HG03558 (cell line): ENCODE measurements around the gene CDK5.
"Not testable (repeated sequence)": the region's sequence is repeated elsewhere in the genome, so short reads cannot be mapped to it uniquely, and the experiment has no call there.

Source experiments
- ATAC-seq: cut with Tn5 transposase; IDR thresholded peaks from one replicate; pipeline ENCODE4 v1.9.1; 2021; ENCODE audit warnings: moderate number of reproducible peaks; ENCODE audit not compliant: unreplicated experiment; ENCODE audit errors: extremely low read depth

Gene CDK5

DNA sequence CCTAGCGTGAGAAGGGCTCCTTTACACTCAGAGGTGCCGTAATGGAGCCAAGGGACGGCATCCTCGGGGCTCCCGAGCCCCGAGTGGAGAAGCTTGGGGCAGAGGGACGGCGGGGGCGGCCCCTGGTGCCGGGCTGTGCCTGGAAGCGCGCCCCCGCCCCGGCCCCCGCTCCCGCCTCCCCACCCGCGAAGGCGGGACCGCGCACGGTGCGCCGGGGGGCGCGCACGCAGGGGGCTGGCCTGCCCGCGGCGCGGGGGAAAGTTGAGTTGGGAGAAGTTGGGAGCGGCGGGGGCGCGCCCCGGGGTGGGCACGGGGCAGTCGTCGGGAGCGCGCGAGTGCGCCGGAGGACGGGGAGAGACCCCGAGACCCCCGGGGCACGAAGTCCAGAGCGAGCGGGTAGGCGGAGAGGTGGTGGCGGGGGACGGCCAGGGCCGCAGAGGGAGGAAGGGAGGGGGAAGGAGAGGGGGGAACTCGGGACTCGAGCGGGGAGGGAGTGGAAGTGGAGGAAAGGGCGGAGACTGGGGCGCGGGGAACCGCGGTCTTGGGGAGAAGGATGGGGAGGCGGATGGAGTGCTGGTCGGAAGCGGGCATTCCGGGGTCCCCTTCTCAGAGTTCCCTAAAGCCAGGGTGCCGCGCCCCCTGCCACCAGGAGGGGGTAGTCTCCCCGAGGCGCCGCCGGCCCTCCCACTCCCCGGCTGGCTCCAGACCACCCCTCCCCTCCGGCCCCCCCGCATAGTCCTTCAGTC is 1.8 kb upstream of the CDK5 start, which contains the start of gene SLC4A2:
SLC4A2 (plus strand) TSS at position 223 of the 746 bp plus-strand sequence. CDS start 2,399 bp downstream, outside the sequence.
- no peak for ATAC-seq

DNA sequence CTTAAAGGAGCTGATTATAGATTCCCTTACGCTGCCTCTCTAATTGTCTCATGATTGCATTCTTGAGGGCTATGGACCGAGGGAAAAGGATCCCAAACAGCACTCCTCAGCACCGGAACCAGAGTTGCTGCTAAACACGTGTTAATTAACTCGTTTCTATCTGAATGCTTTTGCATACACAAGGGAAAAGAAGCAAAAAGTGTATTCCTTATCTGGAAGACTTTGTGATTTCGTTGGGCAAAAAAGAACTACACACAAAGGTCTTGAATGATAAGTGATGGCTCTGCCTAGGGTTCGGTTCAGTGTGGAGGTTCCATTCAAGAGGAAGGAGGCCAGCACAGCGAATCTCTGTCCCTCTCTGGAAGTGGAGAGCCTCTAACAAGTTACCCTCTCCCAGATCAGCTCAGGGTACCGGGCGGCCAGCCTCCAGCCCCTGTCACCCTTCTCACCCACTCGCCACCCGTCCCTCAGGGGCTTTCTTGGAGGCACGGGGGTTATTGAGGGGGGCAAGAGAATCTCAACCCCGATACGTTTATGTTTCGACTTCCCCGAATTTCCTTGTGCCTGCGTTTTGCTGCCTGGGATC is 1.2 kb upstream of the CDK5 start:
- ATAC-seq, result no peak

DNA sequence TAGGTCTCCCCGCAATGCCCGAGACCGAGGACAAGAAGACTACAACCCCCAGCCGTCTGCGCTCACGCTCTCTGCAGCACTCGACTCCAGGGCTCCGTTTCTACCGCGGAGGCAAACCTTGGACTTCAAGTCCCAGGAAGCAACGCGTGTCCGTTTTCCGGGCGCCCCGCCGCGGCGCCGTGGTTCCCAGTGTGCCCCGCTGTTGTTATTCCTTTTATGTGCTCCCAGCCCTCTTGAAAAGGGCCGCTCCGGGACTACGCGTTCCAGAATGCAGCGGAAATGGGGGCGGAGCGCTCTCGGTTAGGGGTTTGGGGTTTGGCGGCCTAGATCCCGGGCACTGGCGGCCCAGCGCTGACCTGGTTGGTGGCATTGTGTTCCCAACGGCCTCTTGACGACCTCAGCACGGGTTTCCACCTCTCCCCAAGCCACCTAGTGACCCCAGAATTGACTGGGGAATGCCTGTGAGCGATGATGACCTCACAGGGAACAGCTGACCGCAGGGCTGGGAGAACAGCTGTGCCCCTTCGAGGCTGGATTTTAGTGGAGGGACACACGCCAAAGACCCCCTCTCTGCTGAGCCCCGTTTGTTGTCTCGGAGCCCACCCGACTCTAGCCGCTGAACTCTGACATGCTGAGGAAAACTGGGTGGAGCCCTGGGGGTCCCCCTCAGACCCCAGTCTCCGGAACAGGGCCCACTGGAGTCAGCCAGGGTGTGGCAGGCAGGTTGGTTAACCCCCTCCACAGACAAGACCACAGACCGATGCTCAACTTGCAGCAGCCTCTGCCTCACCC is 488 bp upstream of the CDK5 start:
- ATAC-seq, result peak; percentile 76

DNA sequence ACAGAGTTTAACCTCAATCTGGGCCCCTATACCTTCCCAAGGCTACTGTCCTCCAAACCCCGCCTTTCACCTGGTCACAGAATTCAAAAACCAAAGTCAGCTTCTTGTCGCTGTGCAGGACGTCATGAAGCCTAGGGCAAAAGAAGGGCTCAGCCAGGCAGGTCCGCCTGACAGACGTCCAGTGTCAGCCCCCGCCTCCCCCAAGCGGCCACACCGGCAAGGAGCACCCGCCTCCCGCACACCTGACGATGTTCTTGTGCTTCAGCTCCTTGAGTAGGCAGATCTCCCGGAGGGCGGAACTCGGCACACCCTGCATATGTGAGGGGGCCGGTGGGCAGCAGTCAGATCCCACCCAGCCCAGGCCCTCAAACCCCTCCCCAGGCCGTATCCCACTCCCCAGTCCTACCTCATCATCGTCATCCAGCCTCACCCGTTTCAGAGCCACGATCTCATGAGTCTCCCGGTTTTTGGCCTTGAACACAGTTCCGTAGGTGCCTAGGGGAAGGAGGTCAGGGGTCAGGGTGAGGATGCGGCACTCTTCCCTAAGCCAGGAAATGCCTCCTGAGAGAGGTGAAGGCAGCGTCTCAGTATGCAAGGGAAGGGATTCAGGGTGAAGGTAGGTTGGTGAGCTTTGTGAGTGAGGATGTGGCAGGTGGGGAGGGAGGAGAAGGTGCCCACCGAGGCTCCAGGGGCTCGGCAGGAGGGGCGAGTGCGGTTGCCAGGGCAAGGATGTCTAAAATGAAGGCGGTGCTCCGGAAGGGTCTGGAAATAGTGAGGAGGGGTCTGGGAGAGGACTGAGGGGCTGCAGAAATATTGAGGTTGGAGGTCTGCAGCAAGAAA is 811 bp downstream of the CDK5 start:
- ATAC-seq, result no peak

DNA sequence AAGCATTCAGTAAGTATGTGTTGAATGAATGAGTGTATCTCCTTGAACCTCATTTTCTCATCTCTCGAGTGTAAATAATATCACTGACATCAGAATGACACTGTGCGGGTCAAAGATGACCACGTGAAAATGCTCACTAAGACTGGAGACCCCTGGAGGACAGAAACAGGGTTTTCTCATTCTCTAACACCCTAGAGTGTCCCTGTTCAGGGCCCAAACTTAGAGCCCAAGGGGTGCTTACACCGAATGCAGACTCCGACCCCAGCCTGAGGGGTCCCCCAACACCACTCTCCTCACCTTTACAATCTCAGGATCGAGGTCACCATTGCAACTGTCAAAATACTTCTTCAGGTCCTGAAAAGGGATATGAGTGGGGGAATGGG is 1.4 kb downstream of the CDK5 start:
- ATAC-seq, result no peak

DNA sequence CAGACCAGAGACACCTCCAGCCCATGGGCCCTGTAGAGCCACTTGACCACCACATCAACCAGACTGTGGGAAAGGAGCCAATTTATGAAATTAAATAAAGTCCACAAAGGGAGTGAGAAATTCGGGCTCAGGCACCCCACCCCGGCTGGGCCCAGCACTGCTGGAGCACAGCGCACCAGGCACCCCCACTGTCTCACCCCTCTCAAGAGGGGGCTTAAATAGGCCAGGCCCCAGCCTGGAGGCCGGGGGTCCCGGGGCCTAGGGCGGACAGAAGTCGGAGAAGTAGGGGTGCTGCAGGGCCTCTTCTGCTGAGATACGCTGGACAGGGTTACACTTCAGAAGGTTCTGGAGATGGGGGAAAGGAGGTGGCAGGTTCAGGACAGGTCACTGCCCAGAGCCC is 3.9 kb downstream of the CDK5 start:
- no peak for ATAC-seq

DNA sequence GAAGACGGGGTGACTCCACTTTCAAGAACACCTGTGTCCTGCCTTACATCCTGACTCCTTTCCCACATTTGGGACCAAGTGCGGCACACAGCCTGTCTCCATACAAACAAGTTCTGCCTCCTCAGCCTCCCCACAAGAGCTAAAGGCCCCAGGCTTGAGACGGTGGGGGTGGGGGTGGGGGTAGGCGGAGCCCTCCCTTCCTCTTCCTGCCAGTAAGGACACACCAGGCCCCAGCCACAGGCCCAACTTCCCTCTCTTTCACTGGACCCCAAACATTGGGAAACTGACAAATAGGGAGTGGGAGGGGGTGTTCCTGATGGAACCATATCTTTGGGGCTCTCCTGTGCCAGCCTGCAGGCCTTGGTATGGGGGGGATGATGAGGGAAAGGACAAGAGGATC is 4.6 kb downstream of the CDK5 start:
- no peak for ATAC-seq

DNA sequence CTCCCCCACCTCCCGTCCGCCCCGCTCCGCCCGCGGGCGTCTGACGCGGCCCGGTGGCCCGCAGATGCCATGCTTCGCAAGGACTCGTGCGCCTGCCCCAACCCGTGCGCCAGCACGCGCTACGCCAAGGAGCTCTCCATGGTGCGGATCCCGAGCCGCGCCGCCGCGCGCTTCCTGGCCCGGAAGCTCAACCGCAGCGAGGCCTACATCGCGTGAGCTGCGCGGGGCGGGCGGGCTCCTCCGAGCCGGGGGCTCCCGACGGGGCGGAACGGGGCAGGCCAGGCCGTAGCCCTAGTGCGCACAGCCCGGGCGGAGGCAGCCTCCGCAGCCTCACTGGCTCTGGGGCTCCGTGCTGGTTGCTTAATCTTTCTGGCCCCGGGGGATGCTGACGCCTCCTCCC is 6.6 kb downstream of the CDK5 start:
- ATAC-seq, result no peak

DNA sequence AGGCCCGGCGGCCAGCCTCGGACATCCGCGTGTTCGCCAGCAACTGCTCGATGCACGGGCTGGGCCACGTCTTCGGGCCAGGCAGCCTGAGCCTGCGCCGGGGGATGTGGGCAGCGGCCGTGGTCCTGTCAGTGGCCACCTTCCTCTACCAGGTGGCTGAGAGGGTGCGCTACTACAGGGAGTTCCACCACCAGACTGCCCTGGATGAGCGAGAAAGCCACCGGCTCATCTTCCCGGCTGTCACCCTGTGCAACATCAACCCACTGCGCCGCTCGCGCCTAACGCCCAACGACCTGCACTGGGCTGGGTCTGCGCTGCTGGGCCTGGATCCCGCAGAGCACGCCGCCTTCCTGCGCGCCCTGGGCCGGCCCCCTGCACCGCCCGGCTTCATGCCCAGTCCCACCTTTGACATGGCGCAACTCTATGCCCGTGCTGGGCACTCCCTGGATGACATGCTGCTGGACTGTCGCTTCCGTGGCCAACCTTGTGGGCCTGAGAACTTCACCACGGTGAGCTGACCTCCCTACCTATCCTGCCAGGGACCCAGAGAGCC is 8.7 kb downstream of the CDK5 start:
- no peak for ATAC-seq

DNA sequence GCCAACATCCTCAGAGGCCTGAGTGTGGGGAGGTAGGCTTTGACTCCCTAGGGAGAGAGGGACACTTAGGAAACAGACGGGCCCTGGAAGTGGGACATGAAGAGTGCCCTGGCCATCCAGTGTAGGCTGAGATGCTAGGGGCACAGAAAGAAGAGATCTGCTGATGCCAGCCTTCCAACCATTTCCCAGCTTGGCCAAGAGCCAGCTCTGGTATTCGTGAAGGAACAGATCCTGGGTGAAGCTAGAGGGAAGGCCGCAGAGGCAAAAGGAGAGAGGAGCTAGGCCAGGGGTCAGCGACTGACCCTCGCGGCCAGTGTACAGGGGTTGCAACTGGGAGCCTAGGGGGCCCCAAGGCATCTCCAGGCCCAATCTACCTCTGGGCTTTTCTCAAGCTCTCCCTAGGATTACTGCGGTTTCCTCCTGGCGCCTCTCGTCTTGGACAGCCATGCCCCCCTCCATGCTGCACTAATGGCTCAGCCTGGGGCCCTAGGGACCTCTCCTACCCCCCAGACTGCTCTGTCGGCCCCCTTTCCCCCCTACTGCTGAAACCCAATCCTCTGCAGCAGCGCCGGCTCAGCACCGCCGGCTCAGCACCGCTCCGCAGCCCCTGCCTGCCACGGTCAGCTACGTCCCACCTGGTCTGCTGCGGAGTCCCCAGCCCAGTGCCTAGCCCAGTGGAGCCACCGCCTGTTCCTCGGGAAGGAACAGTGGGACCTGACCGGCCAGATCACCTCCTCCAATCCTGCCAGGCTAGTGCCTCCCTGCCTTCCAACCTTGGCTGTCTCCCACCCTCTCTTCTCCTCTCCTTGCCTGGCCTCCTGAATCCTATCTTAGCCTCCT is 9.5 kb downstream of the CDK5 start, which contains the start of gene ASIC3:
ASIC3 (plus strand) TSS at position 556 of the 840 bp plus-strand sequence. CDS start 355 bp downstream, outside the sequence.
- ATAC-seq, result no peak

DNA sequence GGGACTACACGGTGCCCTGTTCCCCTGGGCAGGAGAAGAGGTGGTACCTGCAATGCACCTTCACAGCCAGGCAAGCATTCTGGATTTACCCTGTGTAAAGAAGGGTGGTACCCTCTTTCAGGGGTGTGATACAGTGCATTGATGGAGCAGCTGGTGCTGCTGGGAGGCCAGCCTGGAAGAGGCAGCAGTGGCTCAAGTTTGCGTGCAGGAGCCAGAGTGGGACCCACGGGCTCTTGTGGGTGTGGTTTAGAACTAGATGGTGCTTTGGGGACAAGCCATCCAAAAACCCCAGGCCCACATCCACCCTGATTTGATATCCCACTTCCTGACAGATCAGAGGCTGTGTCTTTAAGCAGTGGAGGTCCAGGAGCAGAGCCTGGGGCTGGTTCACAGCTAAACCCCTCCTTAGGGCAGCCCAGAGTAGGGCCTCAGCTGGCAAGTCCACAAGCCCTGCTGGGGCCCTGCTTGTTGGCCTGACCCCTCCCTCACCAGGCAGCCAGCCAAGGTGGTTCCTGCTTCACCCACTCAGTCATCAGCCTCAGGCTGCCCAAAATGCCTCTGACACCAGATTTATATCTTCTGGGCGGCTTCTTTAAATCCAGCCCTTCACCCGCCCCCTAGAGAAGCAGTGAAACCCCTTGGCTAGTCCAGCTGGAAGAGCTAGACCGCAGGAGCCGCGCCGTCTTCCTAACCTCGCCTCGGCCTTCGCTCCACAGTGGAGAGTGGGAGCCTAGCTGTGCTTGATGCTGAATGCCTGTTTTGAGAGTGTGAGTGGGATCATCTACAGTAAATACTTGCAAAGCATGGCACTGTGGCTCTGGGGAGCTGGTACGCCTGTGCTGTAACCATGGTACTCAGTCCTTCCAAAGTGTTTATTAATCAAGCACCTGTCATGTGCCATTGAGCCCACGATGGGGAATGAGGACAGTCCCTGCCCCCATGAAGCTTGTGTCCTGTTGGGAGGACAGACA is 10.8 kb downstream of the CDK5 start:
- ATAC-seq, result no peak

DNA sequence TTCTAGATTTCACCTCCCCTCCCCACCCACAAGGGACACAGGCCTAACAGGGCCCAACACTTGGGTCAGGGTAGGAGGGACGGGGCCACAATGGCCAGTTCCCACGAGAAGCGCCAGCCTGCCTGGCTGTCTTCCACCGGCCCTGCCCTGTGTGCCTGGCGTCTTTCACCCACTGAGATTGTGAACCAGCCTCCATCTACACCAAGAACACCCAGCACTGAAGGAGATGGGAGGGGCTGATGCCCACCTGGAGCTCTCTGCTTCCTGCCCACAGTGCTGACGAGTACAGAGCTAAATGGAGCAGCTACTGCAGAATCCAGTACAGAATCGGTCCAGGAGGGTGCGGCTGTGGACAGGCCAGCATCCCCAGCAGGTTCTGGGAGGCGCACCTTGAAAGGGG is 11.7 kb downstream of the CDK5 start:
- ATAC-seq, result no peak

DNA sequence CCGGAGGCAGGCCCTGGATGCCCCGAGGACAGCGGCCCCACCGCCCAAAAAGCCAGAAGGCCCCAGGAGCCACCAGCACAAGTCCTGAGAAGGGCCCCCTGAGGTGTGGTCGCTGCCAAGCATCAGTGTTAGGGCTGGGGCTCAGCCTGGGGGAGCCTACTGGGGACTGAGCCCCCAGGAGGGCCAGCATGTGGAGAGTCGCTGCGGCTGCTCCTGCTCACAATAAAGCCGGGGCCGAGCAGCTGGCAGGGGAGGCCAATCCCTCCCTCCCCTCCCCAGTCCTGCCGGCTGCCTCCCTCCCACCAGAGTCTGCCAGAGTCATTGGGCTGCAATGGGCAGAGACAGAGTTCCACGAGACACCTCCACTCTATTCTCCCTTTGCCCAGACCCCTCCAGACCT is 12.4 kb downstream of the CDK5 start:
- no peak for ATAC-seq

DNA sequence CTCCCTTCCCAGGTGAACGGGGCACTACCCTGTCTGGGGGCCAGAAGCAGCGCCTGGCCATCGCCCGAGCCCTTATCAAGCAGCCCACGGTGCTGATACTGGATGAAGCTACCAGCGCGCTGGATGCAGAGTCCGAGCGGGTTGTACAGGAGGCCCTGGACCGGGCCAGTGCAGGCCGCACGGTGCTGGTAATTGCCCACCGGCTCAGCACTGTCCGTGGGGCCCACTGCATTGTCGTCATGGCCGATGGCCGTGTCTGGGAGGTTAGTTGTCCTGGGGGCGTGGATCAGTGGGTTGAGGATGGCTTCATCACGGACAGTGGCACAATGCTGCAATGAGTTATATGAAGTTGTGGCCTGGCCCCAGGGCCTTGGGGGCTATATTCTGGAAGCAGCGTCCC is 13.7 kb downstream of the CDK5 start:
- no peak for ATAC-seq

DNA sequence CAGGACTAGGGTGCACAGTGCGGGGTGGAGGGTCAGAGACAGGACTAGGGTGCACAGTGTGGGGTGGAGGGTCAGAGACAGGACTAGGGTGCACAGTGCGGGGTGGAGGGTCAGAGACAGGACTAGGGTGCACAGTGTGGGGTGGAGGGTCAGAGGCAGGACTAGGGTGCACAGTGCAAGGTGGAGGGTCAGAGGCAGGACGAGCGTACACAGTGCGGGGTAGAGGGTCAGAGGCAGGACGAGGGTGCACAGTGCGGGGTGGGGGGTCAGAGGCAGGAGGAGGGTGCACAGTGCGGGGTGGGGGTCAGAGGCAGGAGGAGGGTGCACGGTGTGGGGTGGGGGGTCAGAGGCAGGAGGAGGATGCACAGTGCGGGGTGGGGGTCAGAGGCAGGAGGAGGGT is 14.2 kb downstream of the CDK5 start:
- not testable (repeated sequence) for ATAC-seq

DNA sequence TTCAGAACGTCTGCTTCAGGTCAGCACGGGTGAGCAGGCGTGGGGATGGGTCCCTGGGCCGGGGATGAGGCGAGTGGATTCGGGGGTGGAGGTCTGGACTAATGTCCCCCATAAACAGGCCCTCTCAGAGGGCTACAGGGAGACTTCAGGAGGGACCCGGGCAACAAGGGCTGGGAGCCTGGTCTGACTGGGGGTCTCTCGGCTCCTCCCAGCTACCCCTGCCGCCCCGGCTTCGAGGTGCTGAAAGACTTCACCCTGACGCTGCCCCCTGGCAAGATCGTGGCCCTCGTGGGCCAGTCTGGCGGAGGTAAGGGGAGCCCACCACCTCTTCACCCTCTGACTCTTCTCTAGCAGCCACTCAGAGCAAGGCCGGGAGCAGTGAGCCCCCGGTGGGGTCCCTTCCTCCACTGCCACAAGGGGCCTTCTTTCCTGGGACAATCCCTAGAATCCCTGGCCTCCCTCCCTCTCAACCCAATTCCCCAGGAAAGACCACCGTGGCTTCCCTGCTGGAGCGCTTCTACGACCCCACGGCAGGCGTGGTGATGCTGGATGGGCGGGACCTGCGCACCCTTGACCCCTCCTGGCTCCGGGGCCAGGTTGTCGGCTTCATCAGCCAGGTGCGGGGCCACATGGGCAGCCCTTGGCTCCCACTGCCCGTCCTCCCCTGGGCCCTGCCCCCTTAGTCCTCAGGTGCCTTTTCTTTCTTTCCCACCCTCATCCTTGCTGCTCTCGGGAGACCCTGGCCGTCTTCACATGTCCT is 16.9 kb downstream of the CDK5 start:
- ATAC-seq, result no peak

DNA sequence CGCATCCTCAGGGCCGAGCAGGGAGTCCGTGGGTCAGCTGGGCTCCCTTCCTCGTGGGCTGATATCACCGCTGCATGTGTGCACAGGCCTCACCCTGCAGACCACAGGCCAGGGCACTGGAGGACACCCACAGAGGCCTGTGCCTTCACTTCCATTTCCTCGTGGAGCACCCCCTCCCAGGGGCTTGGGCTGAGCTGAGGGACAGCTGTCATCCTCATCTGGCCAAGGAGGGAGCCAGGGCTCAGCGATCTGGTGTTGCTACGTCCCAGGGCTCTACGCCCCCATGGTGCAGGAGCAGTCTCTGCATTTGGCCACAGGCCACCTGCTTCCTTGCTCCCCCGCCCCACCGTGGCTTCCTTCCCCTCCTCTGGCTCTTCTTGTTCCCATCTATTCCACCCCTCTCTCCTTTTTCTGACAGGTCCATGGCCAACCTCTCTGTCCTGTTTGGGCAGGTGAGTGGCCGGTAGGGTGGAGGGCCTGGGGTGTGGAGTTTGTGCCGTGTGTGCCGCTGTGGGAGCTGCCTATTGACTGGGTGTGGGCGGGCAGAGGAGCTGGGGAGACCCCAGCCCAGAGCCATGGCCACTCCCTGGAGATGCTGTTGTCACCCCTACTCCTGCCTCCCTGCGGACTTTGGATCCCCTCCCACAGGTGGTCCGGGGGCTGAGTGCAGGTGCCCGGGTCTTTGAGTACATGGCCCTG is 17.7 kb downstream of the CDK5 start:
- no peak for ATAC-seq
